ENCODE results near the gene FNBP1L. TPM values are rescaled to one million over a fixed set of nuclear protein-coding genes. Genes with fewer than 3 reads are reported as not detected.

The FNBP1L gene
- total RNA-seq, 1 experiment from 2014 or later, result 119 TPM

GRCh38 chr1:93506126-93506525 is 58.2 kb downstream of the FNBP1L start:
- Histone ChIP-seq H3T11ph (ENCODE audit: low read length) (no peak overlapping the region), H3K4me2 (ENCODE audit: insufficient read depth, insufficient read length, low read length) (no peak overlapping the region), H2AFZ (ENCODE audit: low read length) (no peak overlapping the region), H3K9me3 (ENCODE audit: control insufficient read depth, low read depth, low read length) (peaks cover 6% of the 10 kb centered on the region), H3K79me2 (ENCODE audit: insufficient read depth, low read length) (peaks cover 9% of the 10 kb centered on the region; the same call in 1 of the 2 replicates), H2BK120ac (ENCODE audit: low read depth, low read length, poor library complexity, severe bottlenecking) (no peak overlapping the region), H2BK15ac (ENCODE audit: low read depth, low read length) (no peak overlapping the region), H4K5ac (ENCODE audit: insufficient read length, low read depth, low read length) (no peak overlapping the region), H3K79me1 (ENCODE audit: insufficient read depth, low read depth, low read length, poor library complexity, severe bottlenecking) (peaks cover 2% of the 10 kb centered on the region), H2BK20ac (ENCODE audit: low read depth, low read length, poor library complexity, severe bottlenecking) (no peak overlapping the region), H4K91ac (ENCODE audit: insufficient read length, low read depth, low read length) (no peak overlapping the region), H3K4me1 (ENCODE audit: insufficient read depth, low read length) (no peaks in the 10 kb centered on the region), H3K4ac (ENCODE audit: low read depth, low read length) (no peak overlapping the region), H3K56ac (ENCODE audit: insufficient read length, low read depth, low read length) (no peak overlapping the region), H3K23ac (ENCODE audit: insufficient read length, low read depth, low read length) (no peak overlapping the region), H3K27ac (ENCODE audit: insufficient read length, low read depth, low read length) (no peak overlapping the region), H2BK5ac (ENCODE audit: insufficient read length, low read length) (no peak overlapping the region), H3K23me2 (ENCODE audit: insufficient read length, low read depth, low read length, poor library complexity, severe bottlenecking) (no peaks in the 10 kb centered on the region), H4K20me1 (ENCODE audit: control insufficient read depth, insufficient read depth, insufficient read length) (no peaks in the 10 kb centered on the region), H3K14ac (ENCODE audit: insufficient read depth, low read length) (no peak overlapping the region), H2BK12ac (ENCODE audit: insufficient read length, low read depth, low read length) (no peak overlapping the region), H3K27me3 (ENCODE audit: insufficient read depth, low read length) (no peaks in the 10 kb centered on the region; the same call in 1 of the 2 replicates), H3K9ac (ENCODE audit: extremely low read depth, insufficient read length, low read length) (no peak overlapping the region), H4K8ac (replicated peaks; ENCODE audit: insufficient read length, low read depth, low read length) (no peak overlapping the region), H2AK5ac (ENCODE audit: insufficient read length, low read length) (no peak overlapping the region), H3K18ac (ENCODE audit: insufficient read length, low read depth, low read length) (no peak overlapping the region)
- no peak overlapping the region for H3K4me3 Mint-ChIP-seq
- H3K27ac Mint-ChIP-seq, result no peak overlapping the region
- no peak for DNase-seq
- no peaks in the 10 kb centered on the region for H3K27me3 Mint-ChIP-seq (ENCODE audit: low read depth)
- peaks cover 58 to 69% (median 64%) of the 10 kb centered on the region in 3 experiments for H3K36me3 Mint-ChIP-seq (ENCODE audit: insufficient read depth in 1 of 3, low read depth in 3 of 3)
- H3K4me1 Mint-ChIP-seq, result peaks cover 20 to 33% of the 10 kb centered on the region in 2 experiments
- H3K9me3 Mint-ChIP-seq, result peaks cover 31 to 32% of the 10 kb centered on the region in 2 experiments
- WGBS (ENCODE audit: extremely low coverage, insufficient read length, low lambda C conversion rate), result no CpG with 5 or more reads among the region's 3 CpGs
- no peak for TF ChIP-seq CTCF (conservative IDR thresholded peaks at IDR 0.05)
